Skeletal muscle cell (primary cell): ENCODE data around the gene MIA3.
"Not testable (repeated sequence)": the region's sequence is repeated elsewhere in the genome, so short reads cannot be mapped to it uniquely, and the experiment has no call there.

Experiments
- DNase-seq: peaks from one replicate; pipeline ENCODE4 v3.0.0-alpha.2; 2010; ENCODE audit warnings: low read depth
- H3K4me3 ChIP-seq: 2 replicates; pipeline ENCODE4 v1.5.1; 2011; ENCODE audit warnings: low read depth, mild to moderate bottlenecking, control low read depth, low read length, moderate library complexity

Gene MIA3, protein sequence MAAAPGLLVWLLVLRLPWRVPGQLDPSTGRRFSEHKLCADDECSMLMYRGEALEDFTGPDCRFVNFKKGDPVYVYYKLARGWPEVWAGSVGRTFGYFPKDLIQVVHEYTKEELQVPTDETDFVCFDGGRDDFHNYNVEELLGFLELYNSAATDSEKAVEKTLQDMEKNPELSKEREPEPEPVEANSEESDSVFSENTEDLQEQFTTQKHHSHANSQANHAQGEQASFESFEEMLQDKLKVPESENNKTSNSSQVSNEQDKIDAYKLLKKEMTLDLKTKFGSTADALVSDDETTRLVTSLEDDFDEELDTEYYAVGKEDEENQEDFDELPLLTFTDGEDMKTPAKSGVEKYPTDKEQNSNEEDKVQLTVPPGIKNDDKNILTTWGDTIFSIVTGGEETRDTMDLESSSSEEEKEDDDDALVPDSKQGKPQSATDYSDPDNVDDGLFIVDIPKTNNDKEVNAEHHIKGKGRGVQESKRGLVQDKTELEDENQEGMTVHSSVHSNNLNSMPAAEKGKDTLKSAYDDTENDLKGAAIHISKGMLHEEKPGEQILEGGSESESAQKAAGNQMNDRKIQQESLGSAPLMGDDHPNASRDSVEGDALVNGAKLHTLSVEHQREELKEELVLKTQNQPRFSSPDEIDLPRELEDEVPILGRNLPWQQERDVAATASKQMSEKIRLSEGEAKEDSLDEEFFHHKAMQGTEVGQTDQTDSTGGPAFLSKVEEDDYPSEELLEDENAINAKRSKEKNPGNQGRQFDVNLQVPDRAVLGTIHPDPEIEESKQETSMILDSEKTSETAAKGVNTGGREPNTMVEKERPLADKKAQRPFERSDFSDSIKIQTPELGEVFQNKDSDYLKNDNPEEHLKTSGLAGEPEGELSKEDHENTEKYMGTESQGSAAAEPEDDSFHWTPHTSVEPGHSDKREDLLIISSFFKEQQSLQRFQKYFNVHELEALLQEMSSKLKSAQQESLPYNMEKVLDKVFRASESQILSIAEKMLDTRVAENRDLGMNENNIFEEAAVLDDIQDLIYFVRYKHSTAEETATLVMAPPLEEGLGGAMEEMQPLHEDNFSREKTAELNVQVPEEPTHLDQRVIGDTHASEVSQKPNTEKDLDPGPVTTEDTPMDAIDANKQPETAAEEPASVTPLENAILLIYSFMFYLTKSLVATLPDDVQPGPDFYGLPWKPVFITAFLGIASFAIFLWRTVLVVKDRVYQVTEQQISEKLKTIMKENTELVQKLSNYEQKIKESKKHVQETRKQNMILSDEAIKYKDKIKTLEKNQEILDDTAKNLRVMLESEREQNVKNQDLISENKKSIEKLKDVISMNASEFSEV (N-terminal part only)

DNA sequence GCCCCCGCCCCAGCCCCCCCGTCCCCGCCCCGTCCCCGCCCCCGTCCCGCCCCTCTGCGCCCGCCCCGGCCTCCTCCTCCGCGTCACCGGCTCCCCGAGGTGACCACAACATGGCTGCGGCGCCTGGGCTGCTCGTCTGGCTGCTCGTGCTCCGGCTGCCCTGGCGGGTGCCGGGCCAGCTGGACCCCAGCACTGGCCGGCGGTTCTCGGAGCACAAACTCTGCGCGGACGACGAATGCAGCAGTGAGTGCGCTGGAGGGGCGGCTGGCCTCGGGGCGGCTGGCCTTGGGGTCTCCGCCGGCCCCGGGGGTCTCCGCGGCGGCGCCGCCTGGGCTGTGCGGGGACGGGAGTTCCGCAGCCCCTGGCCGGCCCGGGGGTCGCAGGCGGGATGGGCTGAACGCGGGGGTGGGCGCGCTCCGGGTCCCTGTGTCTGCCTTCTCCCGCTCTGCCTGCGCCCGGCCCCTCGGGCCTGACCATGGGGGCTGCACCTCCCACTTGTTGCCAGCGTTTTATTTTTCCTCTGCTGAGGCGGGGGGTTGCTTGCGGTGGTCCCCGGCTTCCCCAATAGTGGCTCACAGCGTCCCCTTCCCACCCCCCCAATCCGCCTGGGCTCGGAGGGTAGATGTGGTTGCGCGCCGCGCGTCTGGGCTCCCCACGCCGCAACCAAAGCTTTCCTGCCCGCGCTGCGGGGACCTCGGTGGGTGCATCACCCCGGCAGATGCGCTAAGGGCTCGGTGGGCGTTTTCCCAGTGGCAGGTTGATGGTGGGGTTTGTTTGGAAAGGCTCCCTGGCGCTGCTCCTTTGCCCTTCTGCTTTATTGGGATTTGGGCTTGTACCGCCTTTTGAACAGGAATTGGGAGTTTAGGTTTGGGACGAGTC, at the start of gene MIA3:
Gene MIA3, plus strand, starts transcription at position 97 of the 879 bp plus-strand sequence. Its CDS starts 14 bp downstream, at position 111.
- DNase-seq = no peak

DNA sequence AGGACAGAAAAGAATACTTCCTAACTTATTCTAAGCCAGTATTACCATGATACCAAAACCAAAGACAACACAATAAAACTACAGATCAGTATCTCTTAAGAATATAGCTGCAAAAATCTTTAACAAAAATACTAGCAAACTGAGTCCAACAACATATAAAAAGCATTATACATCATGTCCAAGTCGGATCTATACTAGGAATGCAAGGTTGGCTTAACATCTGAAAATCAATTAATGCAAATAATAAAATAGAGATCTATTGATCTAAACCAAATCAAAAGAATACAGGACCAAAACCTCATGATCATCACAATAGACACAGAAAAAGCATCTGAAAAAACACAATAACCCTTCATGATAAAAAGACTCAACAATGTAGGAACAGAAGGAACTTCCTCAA, 47.1 kb upstream of the MIA3 start:
- no peak for DNase-seq
- no peak overlapping the region for H3K4me3 ChIP-seq

More for the DNA sequence above, at the start of gene MIA3:
- H3K4me3 ChIP-seq = peak within 1 kb of the TSS; percentile 67

DNA sequence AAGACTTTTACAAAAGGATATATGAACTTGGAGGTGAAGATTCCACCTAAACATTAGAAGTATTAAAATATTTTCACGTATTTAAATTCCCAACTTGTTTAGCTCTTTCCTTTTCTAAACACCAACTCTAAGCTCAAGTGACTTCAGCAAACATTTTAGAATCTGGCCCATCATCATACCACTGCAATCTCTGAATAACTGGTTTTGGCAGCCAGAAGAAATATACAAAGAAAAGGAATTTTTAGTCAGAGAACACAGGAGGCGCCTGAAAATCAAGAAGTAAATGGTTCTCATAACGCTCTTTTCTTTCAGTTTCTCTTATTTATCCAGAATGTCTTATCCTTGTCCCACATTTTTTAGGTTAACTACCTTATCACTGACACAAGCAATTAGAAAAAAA, 38.6 kb upstream of the MIA3 start:
- H3K4me3 ChIP-seq = no peak overlapping the region
- DNase-seq = no peak

DNA sequence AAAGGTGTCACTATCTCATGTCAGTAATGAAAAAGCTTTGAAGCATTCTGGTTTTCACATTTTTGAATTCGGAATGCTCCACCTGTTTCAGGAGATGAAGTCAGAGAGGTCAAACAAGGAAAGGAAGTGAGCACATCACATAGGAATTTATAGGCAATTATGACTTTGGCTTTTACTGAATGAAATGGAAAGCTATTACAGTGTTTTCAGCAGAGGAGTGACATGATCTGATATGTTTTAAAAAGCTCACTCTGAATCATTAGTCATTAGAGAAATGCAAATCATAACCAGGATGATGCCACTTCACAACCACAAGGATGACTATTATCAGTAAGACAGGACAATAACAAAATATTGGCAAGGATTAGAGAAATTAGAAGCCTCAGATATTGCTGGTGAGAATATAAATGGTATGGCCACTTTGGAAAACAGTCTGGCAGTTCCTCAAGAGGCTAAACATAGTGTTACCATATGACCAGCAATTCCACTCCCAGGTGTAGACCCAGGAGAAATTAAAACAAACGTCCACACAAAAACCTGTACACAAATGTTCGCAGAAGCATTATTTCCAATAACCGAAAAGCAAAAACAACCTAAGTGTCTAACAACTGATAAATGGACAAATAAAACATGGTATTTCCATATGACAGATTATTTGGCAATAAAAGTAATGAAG, 35.7 kb upstream of the MIA3 start:
- no peak for DNase-seq
- H3K4me3 ChIP-seq = no peak overlapping the region

DNA sequence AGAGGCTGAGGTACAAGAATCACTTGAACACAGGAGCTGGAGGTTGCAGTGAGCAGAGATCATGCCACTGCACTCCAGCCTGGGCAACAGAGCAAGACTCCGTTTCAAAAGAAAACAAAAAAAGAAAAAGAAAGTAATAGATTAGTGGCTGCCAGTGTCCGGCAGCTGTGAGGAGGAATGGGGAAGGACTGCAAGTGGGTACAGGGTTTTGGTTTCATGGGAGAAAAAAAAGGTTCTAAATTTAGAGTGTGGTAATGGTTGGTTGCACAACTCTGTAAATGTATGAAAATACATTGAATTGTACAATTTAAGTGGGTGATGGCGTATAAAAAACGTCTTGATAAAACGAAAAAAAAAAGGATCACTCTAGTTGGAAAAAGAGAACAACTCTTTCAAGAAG, 34.8 kb upstream of the MIA3 start:
- H3K4me3 ChIP-seq = no peak overlapping the region
- DNase-seq = no peak

DNA sequence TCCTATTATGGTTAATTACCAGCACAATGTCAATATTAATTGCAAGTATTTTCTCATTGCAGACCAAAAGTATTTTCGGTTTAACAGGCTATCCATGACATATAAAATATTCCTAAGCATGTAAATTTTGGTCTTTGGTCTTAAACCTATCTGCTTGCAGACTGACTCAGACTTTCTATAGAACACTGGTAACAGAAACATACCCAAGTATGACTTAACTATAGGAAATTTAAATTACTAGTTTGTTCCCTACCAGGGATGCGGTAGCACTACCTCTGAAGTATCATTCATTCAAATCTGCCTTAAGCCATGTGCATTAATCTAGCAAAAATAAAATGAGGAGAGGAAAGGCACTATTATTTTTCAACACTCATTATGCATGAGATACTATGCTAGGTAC, 31.1 kb upstream of the MIA3 start:
- no peak overlapping the region for H3K4me3 ChIP-seq
- no peak for DNase-seq

DNA sequence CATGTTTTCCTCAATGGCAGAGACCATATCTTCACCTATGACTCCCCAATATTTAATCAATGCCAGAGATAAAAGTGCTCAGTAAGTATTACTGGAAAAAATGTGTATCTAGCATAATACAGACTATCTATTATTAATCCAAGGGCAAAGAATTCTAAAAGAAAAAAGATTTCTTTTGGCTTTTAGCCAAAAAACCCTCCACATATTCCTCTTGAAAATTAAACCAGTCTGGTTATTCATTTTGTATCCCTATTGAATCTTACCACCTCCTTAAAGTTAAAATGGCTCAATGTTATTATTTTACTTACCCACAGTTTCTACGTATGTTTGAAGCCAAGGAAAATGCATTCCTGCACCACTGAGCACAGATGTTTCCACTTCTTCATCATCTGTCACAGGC, 29.8 kb upstream of the MIA3 start:
- no peak for DNase-seq
- H3K4me3 ChIP-seq = no peak overlapping the region

DNA sequence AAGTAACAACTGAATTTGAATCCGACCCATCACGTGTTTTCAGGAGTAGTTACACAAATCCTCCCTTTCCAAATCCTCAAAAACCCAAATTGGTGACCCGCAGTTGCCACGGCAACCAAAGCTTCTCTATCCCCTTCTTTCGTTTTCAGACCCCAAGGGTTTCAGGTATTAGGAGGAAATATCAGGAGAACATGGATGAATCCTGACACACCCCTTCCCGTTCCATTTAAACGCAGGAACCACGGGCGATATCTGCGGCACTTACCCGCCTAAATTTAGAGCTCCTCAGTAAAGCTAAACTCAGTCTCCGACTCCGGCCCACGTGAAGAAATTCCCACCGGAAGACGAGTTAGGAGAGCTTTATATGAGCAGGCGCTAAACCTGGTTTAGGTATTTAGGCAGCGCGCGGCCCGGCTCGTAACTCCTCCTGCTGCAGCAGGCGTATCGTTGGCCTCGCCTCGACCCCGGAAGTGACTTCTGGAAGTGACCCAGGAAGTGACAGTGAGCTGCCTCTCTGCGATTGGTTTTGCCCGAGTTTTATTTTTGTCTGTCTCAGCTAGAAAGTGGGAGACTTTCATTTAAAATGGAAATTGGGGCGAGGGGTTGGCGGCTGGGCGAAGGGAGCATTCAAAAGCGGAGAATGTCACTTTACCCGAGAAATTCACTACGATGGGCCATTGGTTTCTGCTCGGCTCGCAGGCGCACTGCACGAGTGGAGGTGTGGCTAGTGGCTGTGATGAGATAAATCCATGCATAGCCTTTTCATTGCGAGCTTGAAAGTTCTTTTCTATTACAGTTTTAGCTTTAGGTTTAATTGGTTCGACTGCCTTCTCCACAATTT, 28.2 kb upstream of the MIA3 start, which contains the start of gene TAF1A:
Gene TAF1A, minus strand, starts transcription at position 472 of the 841 bp plus-strand sequence.
- peak; percentile 28 for DNase-seq
- peak within 1 kb of the TSS; percentile 77 for H3K4me3 ChIP-seq

DNA sequence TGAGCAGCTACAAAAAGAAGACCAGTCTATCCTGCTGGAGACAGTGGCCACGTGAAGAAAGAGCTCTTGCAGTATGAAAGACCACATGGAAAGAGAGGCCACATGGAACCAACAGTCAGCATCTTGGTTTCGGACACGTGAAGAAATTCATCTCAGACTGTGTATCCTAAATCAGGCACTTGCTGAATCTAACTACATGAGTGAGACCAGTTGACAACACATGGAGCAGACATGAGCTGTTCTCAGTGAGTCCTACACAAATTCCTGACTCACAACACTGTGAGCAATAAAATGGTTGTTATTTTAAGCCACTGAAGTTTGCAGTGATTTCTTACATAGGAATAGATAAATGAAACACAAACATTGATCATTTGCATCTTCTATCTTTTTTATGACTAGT, 25.7 kb upstream of the MIA3 start:
- H3K4me3 ChIP-seq = no peak overlapping the region
- no peak for DNase-seq

DNA sequence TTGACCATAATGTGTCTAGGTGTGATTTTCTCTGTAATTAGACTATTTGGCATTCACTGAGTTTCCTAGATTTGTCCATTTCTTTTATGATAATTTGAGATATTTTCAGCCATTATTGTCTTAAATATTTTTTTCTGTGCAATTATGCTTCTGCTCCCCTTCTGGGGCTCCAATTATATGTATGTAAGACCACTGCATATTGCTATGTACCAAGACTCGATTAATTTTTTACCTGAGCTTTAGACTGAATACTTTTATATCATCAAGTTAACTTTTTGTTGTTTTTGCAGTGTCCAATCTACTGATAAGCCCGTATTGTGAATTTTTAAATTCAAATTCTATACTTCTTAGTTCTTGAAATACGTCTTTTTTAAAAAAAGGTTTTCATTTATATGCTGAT, 23.1 kb upstream of the MIA3 start:
- no peak for DNase-seq

DNA sequence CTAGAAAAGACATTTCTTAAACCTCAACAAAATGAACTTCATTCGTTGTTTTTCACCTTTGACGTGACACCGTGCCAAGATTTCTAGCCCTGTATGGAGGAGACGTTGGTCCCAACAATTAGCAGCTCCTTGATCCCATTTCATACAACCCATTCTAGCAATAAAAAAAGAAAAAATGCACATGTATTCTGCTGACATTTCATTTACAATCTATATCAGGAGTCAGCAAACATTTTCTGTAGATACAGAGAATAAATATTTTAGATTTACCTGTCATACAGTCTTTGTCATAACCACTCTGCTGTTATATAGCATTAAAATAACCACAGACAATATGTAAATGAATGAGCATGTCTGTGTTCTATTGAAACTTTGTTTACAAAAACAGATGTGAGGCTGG, 21.2 kb upstream of the MIA3 start:
- no peak for DNase-seq
- H3K4me3 ChIP-seq = no peak overlapping the region

More for the DNA sequence above, 23.1 kb upstream of the MIA3 start:
- H3K4me3 ChIP-seq = no peak overlapping the region

DNA sequence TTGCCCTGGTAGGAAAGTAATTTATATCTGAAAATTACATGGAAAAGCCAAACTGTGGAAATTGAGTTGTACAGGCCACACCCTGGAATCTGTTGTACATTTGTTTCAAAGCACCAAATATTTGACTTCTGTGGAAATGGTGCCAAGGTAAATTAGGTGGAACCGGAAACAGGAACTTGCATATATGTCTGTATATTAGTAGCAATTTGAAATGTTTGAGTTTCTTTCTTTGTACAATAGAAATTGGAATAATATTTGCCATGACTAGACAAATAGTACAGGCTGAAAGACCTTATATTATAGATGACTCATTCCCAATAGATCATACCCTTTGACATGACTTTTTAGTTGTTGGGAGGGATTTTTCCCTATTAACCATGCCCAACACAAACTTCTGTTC, 17.6 kb upstream of the MIA3 start:
- no peak overlapping the region for H3K4me3 ChIP-seq
- no peak for DNase-seq

DNA sequence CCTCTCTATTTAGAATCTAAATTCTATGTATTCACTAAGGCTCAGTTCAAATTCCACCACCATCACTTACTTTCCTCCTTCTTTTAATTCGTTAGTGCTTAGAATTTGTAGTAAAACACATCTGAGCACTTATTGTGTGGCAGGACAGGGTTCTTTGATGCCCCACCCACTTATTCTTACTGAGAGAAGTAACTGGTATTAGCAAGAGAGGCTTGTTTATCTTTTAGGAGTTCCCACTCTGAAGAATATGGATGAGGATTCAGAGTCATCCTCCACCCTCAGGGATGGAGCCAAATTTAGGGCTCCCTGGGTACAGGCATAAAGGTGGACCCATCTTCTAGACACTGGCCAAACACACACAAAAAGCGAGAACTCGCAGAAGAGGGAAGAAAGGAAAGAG, 16.6 kb upstream of the MIA3 start:
- no peak for DNase-seq
- H3K4me3 ChIP-seq = no peak overlapping the region

DNA sequence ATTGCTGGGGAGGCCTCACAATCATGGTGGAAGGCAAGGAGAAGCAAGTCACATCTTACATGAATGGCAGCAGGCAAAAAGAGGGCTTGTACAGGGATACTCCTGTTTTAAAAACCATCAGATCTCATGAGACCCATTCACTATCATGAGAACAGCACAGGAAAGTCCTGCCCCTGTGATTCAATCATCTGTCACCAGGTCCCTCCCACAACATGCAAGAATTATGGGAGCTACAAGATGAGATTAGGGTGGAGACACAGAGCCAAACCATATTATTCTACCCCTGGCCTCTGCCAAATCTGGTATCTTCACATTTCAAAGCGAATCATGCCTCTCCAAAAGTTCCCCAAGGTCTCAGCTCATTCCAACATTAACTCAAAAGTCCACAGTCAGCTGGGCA, 11.1 kb upstream of the MIA3 start:
- DNase-seq = no peak
- H3K4me3 ChIP-seq = no peak overlapping the region

DNA sequence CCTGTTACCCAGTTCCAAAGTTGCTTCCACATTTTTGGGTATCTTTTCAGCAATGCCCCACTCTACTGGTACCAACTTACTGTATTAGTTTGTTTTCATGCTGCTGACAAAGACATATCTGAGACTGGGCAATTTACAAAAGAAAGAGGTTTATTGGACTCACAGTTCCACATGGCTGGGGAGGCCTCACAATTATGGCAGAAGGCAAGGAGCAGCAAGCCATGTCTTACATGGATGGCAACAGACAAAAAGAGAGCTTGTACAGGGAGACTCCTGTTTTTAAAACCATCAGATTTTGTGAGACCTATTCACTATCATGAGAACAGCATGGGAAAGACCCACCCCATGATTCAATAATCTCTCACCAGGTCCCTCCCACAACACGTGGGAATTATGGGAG, 8.8 kb upstream of the MIA3 start:
- DNase-seq, H3K4me3 ChIP-seq: not testable (repeated sequence)

DNA sequence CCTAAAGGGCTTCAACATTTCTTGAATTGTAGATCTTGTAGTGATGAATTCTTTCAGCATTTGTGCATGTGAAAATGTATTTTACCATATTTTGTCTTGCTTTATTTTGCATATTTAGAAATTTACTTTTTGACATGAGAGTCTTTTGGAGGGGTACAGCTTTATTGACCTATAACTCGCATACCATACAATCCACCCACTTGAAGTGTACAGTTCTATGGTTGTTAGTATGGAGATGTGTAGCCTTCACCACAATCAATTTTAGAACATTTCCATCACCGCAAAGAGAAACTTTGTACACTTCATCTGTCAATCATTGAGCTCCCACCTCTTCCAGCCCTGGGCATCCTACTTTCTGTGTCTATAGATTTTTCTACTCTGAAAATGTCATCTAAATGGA, 7.2 kb upstream of the MIA3 start:
- no peak for DNase-seq
- no peak overlapping the region for H3K4me3 ChIP-seq

DNA sequence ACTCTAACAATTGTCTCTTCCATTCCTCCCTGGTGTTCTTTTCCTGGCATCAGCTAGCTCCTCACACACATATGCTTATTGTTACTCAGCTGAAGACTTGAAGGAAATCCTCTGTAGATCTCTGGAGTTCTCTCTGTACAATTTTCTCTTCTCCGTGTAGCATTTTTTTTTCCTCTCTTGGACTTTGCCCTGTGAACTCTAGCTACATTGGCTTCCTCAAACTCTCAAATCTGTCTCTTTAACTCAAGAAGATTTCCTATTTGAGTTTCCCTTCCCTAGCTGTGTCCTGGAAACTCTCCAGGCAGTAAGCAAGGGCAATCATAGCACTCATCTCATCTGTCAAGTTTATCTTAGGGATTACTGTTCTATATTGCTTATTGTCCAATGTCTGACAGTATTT, 4.3 kb upstream of the MIA3 start:
- no peak for DNase-seq
- no peak overlapping the region for H3K4me3 ChIP-seq
